OCI-LY3 (cell line): ENCODE results near the gene STX1B.

Experiments used
- EZH2phosphoT487 ChIP-seq: fragments of 200-600 bp; shearing (Covaris generic); IDR thresholded peaks from 2 replicates; pipeline ENCODE4 v1.6.1; 2018; ENCODE audit warnings: antibody characterized with exemption, mixed run types, low read depth
- TF ChIP-seq, protein P1 (sequence below): fragments of 200-600, 300-600 bp; sonication (generic); IDR thresholded peaks from 2 replicates; pipeline ENCODE4 v1.5.1; 2014; ENCODE audit warnings: antibody characterized with exemption, low read length, low read depth

DNA sequence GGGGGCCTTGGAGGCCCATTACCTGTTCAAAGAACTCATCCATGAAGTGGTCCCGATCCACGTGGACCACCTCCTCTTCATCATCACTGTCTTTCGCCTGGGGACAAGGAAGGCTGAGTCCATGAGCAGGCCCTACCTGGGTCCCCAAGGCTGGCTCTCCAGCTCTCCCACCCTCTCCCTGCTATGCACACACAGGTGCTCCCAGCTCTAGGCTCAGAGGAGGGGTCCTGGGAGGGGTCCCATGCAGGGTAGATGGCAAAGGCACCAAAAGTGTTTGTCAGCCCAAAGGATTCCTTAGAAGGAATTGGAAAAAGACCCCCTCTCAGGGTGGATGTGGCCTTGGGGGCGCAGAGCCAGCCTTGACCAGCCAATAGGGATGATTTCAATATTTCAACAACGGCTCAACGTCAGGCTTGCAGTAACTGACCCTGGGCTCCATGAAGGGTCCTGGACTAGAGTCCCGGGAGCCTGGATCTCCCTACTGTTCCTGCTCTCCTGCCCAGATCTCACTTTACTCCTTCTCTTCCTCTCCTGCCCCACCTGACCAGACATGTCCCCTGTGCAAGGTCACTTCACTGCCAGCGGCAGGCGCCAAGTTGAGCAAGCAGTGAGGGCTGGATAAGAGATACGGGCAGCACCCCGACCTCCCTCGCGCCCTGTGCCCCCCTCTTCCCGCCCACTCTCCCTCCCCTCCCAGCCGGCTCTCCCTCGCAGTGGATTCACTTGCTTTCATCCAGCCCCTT is 8.8 kb downstream of the STX1B start:
- TF ChIP-seq, protein P1, sequence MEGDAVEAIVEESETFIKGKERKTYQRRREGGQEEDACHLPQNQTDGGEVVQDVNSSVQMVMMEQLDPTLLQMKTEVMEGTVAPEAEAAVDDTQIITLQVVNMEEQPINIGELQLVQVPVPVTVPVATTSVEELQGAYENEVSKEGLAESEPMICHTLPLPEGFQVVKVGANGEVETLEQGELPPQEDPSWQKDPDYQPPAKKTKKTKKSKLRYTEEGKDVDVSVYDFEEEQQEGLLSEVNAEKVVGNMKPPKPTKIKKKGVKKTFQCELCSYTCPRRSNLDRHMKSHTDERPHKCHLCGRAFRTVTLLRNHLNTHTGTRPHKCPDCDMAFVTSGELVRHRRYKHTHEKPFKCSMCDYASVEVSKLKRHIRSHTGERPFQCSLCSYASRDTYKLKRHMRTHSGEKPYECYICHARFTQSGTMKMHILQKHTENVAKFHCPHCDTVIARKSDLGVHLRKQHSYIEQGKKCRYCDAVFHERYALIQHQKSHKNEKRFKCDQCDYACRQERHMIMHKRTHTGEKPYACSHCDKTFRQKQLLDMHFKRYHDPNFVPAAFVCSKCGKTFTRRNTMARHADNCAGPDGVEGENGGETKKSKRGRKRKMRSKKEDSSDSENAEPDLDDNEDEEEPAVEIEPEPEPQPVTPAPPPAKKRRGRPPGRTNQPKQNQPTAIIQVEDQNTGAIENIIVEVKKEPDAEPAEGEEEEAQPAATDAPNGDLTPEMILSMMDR: no peak
- no peak for TF ChIP-seq EZH2phosphoT487
